ENCODE data around the gene CGREF1. TPM values are rescaled to one million over a fixed set of nuclear protein-coding genes. Genes with fewer than 3 reads are reported as not detected.

The CGREF1 gene
- total RNA-seq, 1 experiment from 2014 or later: 18.7 TPM

DNA sequence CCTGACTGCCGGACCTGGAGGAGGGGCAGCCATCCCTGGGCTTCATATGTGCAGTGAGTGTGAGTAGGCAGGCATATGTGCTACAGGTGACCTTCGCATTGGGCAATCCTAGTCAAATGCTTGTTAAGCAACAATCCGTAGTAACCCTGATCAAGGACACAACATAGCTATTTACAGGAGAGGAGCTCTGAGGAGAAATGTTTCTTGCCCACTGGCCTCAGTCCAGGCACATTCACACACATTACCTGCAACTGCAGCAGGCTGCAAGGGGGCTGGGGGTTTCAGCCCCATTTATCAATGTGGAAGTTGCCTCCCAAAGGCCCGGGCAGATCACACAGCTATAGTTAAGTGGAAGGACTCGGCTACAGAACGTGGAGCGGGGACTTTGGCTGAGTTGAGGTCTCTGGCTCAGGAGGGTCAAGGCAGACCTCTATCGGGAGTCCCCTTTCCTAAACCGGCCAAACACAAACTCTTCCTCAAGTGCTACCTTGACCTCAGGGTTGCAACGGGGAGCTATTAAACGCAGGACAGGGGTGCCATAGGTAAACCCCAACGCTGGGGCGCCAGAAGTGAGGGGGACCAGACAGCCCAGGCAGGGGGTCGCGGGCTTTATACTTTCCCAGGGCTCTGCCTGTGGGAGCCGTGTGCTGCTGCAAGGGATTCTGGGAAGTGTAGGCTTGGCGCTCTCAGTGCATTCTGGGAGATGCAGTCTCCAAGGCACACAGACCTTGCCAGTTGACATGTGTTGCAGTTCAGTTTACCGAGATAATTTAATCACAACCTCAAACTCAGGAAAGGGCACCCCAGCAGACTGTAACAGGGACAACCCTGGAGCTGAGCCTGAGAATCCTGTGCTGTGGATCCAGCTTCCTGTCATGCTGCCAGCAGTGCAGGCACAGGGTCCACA, 22.9 kb downstream of the CGREF1 start:
- Histone ChIP-seq H3K4me2 (ENCODE audit: low read length) (no peak overlapping the region), H4K20me1 (ENCODE audit: low read length) (no peaks in the 10 kb centered on the region), H3K79me2 (ENCODE audit: low read length) (no peaks in the 10 kb centered on the region), H3K4me3 (ENCODE audit: low read length) (no peak overlapping the region), H3K4me1 (ENCODE audit: insufficient read depth, low read length) (no peaks in the 10 kb centered on the region), H3F3A (ENCODE audit: low read length, unreplicated experiment) (no peaks in the 10 kb centered on the region), H3K36me3 (ENCODE audit: low read depth, low read length) (no peaks in the 10 kb centered on the region), H2AFZ (ENCODE audit: low read length) (0 out of 2 replicates have a peak overlapping the region, but pooled peaks have one; percentile 36), H3K9me2 (replicated peaks; ENCODE audit: low read length) (no peaks in the 10 kb centered on the region), H3K27me3 (ENCODE audit: low read length) (no peaks in the 10 kb centered on the region), H3K9ac (ENCODE audit: low read length) (no peak overlapping the region), H3K27ac (ENCODE audit: low read length) (no peak overlapping the region), H3K9me3 (ENCODE audit: low read length) (no peaks in the 10 kb centered on the region)
- ChIA-PET POLR2A (ENCODE audit: unreplicated experiment) (no interaction called here), CTCF (interaction anchor here (2.1 kb wide), 1 partner anchor 95 kb away, joined by 7 read pairs; no protein-coding TSS in a partner anchor)
- DNase-seq (peak; percentile 23), ATAC-seq (peak; percentile 36; the same call in 1 of the 2 replicates)
- TF ChIP-seq EZH2 (IDR thresholded peaks at IDR 0.05; ENCODE audit: low read length, unreplicated experiment) (no peak), CTCF (conservative IDR thresholded peaks at IDR 0.05; ENCODE audit: low read depth, low read length) (no peak)
- intact Hi-C loops (cut with micrococcal nuclease): no loop called here
- BruUV-seq (replicated peaks): no TSS peak

DNA sequence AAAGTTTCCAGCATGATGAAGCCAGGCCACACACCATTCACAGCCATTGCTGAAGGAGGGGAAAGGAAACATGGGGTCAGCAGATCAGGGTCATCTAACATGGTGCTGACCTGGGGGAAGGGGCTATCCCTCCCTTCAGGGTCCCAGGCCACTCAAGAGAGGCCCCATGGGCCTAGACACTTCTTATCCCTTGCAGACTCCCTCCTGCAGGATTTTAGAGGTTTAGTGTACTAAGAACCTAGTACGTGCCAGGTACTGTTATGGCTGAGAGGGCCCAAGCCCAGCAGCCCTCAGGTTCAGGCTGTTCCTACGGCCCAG, 23.5 kb downstream of the CGREF1 start:
- no TSS peak for BruUV-seq (replicated peaks)
- Histone ChIP-seq H3K4me1 (ENCODE audit: insufficient read depth, low read length) (no peaks in the 10 kb centered on the region), H3F3A (ENCODE audit: low read length, unreplicated experiment) (no peaks in the 10 kb centered on the region), H3K4me3 (ENCODE audit: low read length) (no peak overlapping the region), H3K27me3 (ENCODE audit: low read length) (no peaks in the 10 kb centered on the region), H3K9me2 (replicated peaks; ENCODE audit: low read length) (no peaks in the 10 kb centered on the region), H3K36me3 (ENCODE audit: low read depth, low read length) (no peaks in the 10 kb centered on the region), H4K20me1 (ENCODE audit: low read length) (no peaks in the 10 kb centered on the region), H3K9ac (ENCODE audit: low read length) (no peak overlapping the region), H2AFZ (ENCODE audit: low read length) (no peak overlapping the region), H3K9me3 (ENCODE audit: low read length) (no peaks in the 10 kb centered on the region), H3K27ac (ENCODE audit: low read length) (no peak overlapping the region), H3K4me2 (ENCODE audit: low read length) (no peak overlapping the region), H3K79me2 (ENCODE audit: low read length) (no peaks in the 10 kb centered on the region)
- no peak for DNase-seq
- ChIA-PET POLR2A (ENCODE audit: unreplicated experiment) (no interaction called here), CTCF (no interaction called here)
- ATAC-seq: no peak
- TF ChIP-seq EZH2phosphoT487 (IDR thresholded peaks at IDR 0.05; ENCODE audit: borderline replicate concordance, low read length): no peak
- no peak for TF ChIP-seq EZH2 (IDR thresholded peaks at IDR 0.05; ENCODE audit: low read length, unreplicated experiment)
- TF ChIP-seq CTCF (conservative IDR thresholded peaks at IDR 0.05; ENCODE audit: low read depth, low read length): no peak
- intact Hi-C loops (cut with micrococcal nuclease): no loop called here

GRCh38 chr2:27094353-27094984, 24.5 kb downstream of the CGREF1 start:
- Histone ChIP-seq H3K79me2 (ENCODE audit: low read length) (no peaks in the 10 kb centered on the region), H3K9me3 (ENCODE audit: low read length) (no peaks in the 10 kb centered on the region), H4K20me1 (ENCODE audit: low read length) (no peaks in the 10 kb centered on the region), H3K9me2 (replicated peaks; ENCODE audit: low read length) (no peaks in the 10 kb centered on the region), H3K4me1 (ENCODE audit: insufficient read depth, low read length) (no peaks in the 10 kb centered on the region), H3F3A (ENCODE audit: low read length, unreplicated experiment) (no peaks in the 10 kb centered on the region), H2AFZ (ENCODE audit: low read length) (no peak overlapping the region), H3K9ac (ENCODE audit: low read length) (no peak overlapping the region), H3K27ac (ENCODE audit: low read length) (no peak overlapping the region), H3K27me3 (ENCODE audit: low read length) (no peaks in the 10 kb centered on the region), H3K4me2 (ENCODE audit: low read length) (no peak overlapping the region), H3K4me3 (ENCODE audit: low read length) (no peak overlapping the region), H3K36me3 (ENCODE audit: low read depth, low read length) (no peaks in the 10 kb centered on the region)
- CTCF ChIA-PET: no interaction called here
- DNase-seq: no peak
- no TSS peak for BruUV-seq (replicated peaks)
- POLR2A ChIA-PET (ENCODE audit: unreplicated experiment): no interaction called here
- TF ChIP-seq EZH2phosphoT487 (IDR thresholded peaks at IDR 0.05; ENCODE audit: borderline replicate concordance, low read length) (no peak), EZH2 (IDR thresholded peaks at IDR 0.05; ENCODE audit: low read length, unreplicated experiment) (no peak), CTCF (conservative IDR thresholded peaks at IDR 0.05; ENCODE audit: low read depth, low read length) (no peak)
- intact Hi-C loops (cut with micrococcal nuclease): no loop called here
- ATAC-seq: no peak

All from PC-3 (cell line).